Adrenal gland (tissue), 12 donors: ENCODE results near the gene AXL. TPM values are rescaled to one million over a fixed set of nuclear protein-coding genes. Genes with fewer than 3 reads are reported as not detected.

Source experiments
- DNase-seq, 7 donors: peaks; one replicate each; pipeline ENCODE4 v3.0.0-alpha.2; 2019 to 2020
- H3K27ac ChIP-seq, 5 donors: fragments of 200-600 bp; sonication (generic) in 4 of 5; 1 replicate in 3 of 5; 2 replicates in 2 of 5; pipeline versions ENCODE4 v1.5.1 to v1.8.0; 2016 to 2020; ENCODE audit warnings: mild to moderate bottlenecking in 1 of 5
- H3K27me3 ChIP-seq: fragments of 200-600 bp; 2 replicates; pipeline ENCODE4 v1.8.0; 2021
- H3K36me3 ChIP-seq, 2 donors: fragments of 200-600 bp; replicated peaks in 1 of 2; 1 replicate in 1 of 2; 2 replicates in 1 of 2; pipeline versions ENCODE4 v1.5.1 to v1.8.0; 2018 to 2022
- H3K4me1 ChIP-seq, 2 donors: fragments of 200-600 bp; replicated peaks in 1 of 2; 1 replicate in 1 of 2; 2 replicates in 1 of 2; pipeline versions ENCODE4 v1.5.1 to v1.8.0; 2018 to 2021
- H3K4me3 ChIP-seq, 4 donors: fragments of 200-600 bp; sonication (generic) in 3 of 4; one replicate each; pipeline ENCODE4 v1.5.1; 2016 to 2018
- H3K9me3 ChIP-seq, 3 donors: fragments of 200-600 bp; sonication (generic) in 1 of 3; replicated peaks in 1 of 3; 1 replicate in 2 of 3; 2 replicates in 1 of 3; pipeline versions ENCODE4 v1.5.1 to v1.8.0; 2016 to 2021
- POLR2A ChIP-seq, 2 donors: fragments of 450-650 bp; IDR thresholded peaks; one replicate each; pipeline ENCODE4 v1.6.1; 2017; ENCODE audit warnings: antibody characterized with exemption in 2 of 2, mild to moderate bottlenecking in 2 of 2, moderate library complexity in 1 of 2
- WGBS, 4 donors: extraction: QIAGEN DNeasy Blood & Tissue Kit in 2 of 4; methylation state at CpG; one replicate each; pipeline versions ENCODE4 v1.1.5 to v1.1.7; 2013 to 2017; 5-methylcytosine and 5-hydroxymethylcytosine counted together
- intact Hi-C, 2 donors: fragments of 100-400 bp; cut with DNase I; formaldehyde crosslinking; loops; one replicate each; pipeline versions ENCODE4 v1.14.1 to v1.15.0; 2022 to 2023
- polyA plus RNA-seq, 3 donors: library from polyadenylated mRNA; stranded (reverse); fragments of 200-250 nt in 2 of 3; fragments of 350-450 nt in 1 of 3; fragmentation: Illumina TruSeq in 1 of 3; extraction: RNeasy Lipid Tissue Mini Kit (QIAGEN cat#74804) in 1 of 3; gene quantifications; one replicate each; pipeline ENCODE4 v1.2.3, GENCODE V29; 2013 to 2014
- total RNA-seq, 9 donors: library from RNA; depleted of rRNA in 4 of 9; stranded (reverse); fragments of >200 nt in 4 of 9; fragments of 120-200 nt in 1 of 9; fragmentation: NEBNext Ultra II Directional in 1 of 9; extraction: Animal tissue kit (Norgen Biotek cat#: 25700) in 1 of 9; gene quantifications; one replicate each; pipeline versions ENCODE4 v1.1.0 to v1.2.4, GENCODE V29; 2013 to 2023
- TF ChIP-seq, protein P1 (sequence below), 6 experiments: fragments of 450-650 bp in 4 of 6; fragments of 200-600 bp in 2 of 6; sonication (generic) in 1 of 6; IDR thresholded peaks; 1 replicate in 5 of 6; 2 replicates in 1 of 6; pipeline versions ENCODE4 v1.5.1 to v1.8.0; 2016 to 2021; ENCODE audit warnings: antibody characterized with exemption in 6 of 6, mild to moderate bottlenecking in 2 of 6, moderate library complexity in 1 of 6
- donor health status: healthy with polysubstance abuse.
- donor health status: Bipolar disorder and iron deficiency.
- donor health status: DM: yes; HTN: yes; CAD: no.
- donor health status: DM: no; HTN: no; CAD: no.
- donor health status: DM: no; HTN: no; CAD: no.
- donor health status: DM: yes; HTN: yes; CAD: no.

The AXL gene
- total and polyA plus RNA-seq, 12 donors = 12.0 to 105 (median 50.0) TPM

GRCh38 chr19:41241859-41242258, 22.8 kb downstream of the AXL start:
- DNase-seq = no peak
- TF ChIP-seq, protein P1, sequence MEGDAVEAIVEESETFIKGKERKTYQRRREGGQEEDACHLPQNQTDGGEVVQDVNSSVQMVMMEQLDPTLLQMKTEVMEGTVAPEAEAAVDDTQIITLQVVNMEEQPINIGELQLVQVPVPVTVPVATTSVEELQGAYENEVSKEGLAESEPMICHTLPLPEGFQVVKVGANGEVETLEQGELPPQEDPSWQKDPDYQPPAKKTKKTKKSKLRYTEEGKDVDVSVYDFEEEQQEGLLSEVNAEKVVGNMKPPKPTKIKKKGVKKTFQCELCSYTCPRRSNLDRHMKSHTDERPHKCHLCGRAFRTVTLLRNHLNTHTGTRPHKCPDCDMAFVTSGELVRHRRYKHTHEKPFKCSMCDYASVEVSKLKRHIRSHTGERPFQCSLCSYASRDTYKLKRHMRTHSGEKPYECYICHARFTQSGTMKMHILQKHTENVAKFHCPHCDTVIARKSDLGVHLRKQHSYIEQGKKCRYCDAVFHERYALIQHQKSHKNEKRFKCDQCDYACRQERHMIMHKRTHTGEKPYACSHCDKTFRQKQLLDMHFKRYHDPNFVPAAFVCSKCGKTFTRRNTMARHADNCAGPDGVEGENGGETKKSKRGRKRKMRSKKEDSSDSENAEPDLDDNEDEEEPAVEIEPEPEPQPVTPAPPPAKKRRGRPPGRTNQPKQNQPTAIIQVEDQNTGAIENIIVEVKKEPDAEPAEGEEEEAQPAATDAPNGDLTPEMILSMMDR (IDR thresholded peaks at IDR 0.05) = no peak
- no peak for TF ChIP-seq POLR2A (IDR thresholded peaks at IDR 0.05)
- intact Hi-C loops = no loop called here
- no peak overlapping the region for H3K4me3 ChIP-seq
- peaks cover 0 to 75% of the 10 kb centered on the region in 2 donors for H3K36me3 ChIP-seq
- H3K27me3 ChIP-seq = no peaks in the 10 kb centered on the region
- H3K9me3 ChIP-seq = no peaks in the 10 kb centered on the region
- H3K27ac ChIP-seq = no peak overlapping the region
- no peaks in the 10 kb centered on the region for H3K4me1 ChIP-seq
- 86 to 91% (median 87%) methylated on average over 5 of the region's 5 CpGs for WGBS, 4 donors

DNA sequence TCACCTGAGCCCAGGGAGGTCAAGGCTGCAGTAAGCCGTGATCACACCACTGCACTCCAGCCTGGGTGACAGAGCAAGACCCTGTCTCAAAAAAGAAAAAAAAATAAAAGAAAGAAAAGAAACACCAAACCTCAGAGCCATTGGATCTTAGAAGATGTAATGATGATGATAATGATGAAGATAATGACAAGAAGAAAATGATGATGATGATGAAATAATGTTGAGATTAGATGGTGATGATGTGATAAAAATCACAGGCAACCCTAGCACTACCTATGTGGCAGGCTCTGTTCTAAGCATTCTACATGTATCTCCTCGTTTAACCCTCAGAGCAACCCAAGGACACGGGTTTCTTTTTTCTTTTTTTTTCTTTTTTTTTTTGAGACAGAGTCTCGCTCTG, 25.1 kb downstream of the AXL start:
- intact Hi-C loops = no loop called here
- TF ChIP-seq, protein P1 (IDR thresholded peaks at IDR 0.05) = no peak
- no peak for TF ChIP-seq POLR2A (IDR thresholded peaks at IDR 0.05)
- WGBS, 4 donors = 74 to 87% (median 77%) methylated on average over 4 of the region's 4 CpGs
- Histone ChIP-seq H3K4me3 (no peak overlapping the region), H3K27ac (no peak overlapping the region), H3K27me3 (no peaks in the 10 kb centered on the region), H3K4me1 (no peaks in the 10 kb centered on the region), H3K9me3 (no peaks in the 10 kb centered on the region), H3K36me3 (peaks cover 0 to 77% of the 10 kb centered on the region in 2 donors)
- DNase-seq = no peak

GRCh38 chr19:41245843-41246242, 26.8 kb downstream of the AXL start:
- no peak overlapping the region for H3K4me3 ChIP-seq
- no peak for TF ChIP-seq POLR2A (IDR thresholded peaks at IDR 0.05)
- TF ChIP-seq, protein P1 (IDR thresholded peaks at IDR 0.05) = no peak
- WGBS, 4 donors = 85 to 93% (median 91%) methylated on average over 3 of the region's 3 CpGs
- H3K9me3 ChIP-seq = no peaks in the 10 kb centered on the region
- DNase-seq = no peak
- H3K36me3 ChIP-seq = peaks cover 0 to 84% of the 10 kb centered on the region in 2 donors
- H3K4me1 ChIP-seq = no peaks in the 10 kb centered on the region
- intact Hi-C loops = no loop called here
- no peaks in the 10 kb centered on the region for H3K27me3 ChIP-seq
- no peak overlapping the region for H3K27ac ChIP-seq

GRCh38 chr19:41248895-41249294, 29.9 kb downstream of the AXL start:
- DNase-seq = no peak
- Histone ChIP-seq H3K4me1 (no peaks in the 10 kb centered on the region), H3K36me3 (peaks cover 0 to 82% of the 10 kb centered on the region in 2 donors), H3K9me3 (no peaks in the 10 kb centered on the region), H3K27me3 (no peaks in the 10 kb centered on the region), H3K4me3 (no peak overlapping the region), H3K27ac (no peak overlapping the region)
- TF ChIP-seq POLR2A (IDR thresholded peaks at IDR 0.05) = no peak
- TF ChIP-seq, protein P1 (IDR thresholded peaks at IDR 0.05) = no peak
- WGBS, 4 donors = 91 to 99% (median 95%) methylated on average over 4 of the region's 4 CpGs
- intact Hi-C loops = no loop called here
